Coronary artery (tissue), 2 donors: ENCODE data around the gene MTA1.
A peak's percentile ranks its signal among the peaks of the same experiment; 100 is the strongest.

ENCODE experiments used
- DNase-seq: peaks from one replicate; pipeline ENCODE4 v3.0.0-alpha.2; 2017; ENCODE audit warnings: low spot score
- H3K27ac ChIP-seq, 2 donors: fragments of 200-600 bp; sonication (generic); one replicate each; pipeline ENCODE4 v1.5.1; 2016 to 2019
- H3K4me3 ChIP-seq: fragments of 200-600 bp; sonication (generic); 2 replicates; pipeline ENCODE4 v1.5.1; 2016; ENCODE audit warnings: mild to moderate bottlenecking, moderate library complexity
- CTCF ChIP-seq: fragments of 200-600 bp; sonication (generic); IDR thresholded peaks from one replicate; pipeline ENCODE4 v1.5.1; 2019; ENCODE audit warnings: antibody characterized with exemption

The MTA1 gene

DNA sequence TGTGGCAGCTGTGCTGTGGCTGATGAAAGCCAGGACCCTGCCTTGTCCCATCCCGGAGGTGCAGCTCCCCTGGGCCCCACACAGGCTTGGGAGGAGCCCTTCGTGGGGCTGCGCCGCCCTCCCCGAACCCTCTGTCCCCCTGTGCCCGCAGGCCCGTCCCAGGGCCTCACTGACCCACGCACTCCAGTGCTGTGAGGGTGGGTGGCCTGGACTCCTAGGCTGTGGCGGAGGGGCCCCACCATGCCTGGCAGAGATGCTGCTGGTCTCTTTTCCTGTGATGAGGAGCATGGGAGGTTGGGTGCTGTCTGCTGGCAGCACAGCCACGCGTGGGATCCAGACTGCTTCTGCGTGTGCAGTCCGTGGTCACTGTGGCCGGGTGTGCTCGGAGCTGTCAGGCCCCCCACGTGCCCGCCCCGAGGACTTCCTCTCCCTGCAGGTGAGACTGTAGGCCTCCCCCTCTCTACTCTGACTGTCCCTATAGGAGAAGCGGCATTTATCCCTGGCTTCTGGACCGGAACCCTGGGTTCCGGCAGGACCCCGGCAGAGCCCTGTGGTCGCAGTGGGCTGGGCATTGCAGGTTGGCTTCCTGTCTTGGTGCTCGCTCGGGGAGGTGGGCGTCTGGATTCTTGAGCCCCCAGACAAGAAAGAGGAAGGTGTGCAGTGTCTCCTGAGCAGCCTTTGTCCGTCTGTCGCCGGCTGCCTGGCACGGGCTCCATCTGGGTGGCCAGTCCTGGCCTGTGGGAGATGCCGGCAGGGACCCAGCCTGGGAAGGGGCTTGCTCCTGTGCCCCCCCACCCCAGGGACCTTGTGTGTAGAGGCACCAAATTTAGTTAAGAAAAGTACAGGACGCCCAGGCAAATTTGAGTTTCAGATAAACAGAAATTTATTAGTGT lies 2.3 kb downstream of the MTA1 start:
- Histone ChIP-seq H3K4me3 (peak overlapping the region; percentile 95), H3K27ac (peak overlapping the region; percentile 25 to 91)
- no peak for DNase-seq
- TF ChIP-seq CTCF, result no peak

DNA sequence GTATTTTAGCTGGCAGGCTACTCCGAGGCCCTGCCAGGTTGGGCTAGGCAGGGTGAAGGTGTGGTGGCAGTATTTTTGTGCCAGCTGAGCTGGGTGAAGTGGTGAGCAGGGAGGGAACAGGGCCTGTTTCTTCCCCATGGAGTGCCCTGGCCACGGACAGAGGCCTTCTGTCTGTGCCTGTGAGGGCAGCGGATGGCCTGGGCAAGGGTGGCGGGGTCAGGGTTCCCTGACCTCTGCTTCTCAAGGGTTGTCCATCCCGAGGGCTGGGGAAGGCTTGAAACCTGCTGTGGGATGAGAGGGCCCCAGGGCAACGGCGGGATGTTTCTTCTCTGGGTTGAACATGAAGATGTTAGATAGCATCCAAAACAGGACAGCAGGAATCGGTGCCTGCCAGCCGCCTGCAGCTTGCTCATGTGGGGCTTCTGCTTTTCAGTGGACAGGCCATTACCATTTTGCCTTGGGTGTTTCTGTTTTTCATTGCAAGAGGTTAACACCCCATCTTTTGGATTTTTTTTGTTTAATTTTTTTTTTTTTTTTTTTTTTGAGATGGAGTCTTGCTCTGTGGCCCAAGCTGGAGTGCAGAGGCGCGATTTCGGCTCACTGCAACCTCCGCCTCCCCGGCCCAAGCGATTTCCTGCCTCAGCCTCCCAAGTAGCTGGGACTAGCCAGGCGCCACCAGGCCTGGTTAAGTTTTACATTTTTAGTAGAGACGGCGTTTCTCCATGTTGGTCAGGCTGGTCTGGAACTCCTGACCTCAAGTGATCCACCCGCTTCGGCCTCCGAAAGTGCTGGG lies 3.3 kb downstream of the MTA1 start:
- no peak for DNase-seq
- Histone ChIP-seq H3K4me3 (no peak overlapping the region), H3K27ac (peak overlapping the region in 1 of 2 donors; percentile 49)
- no peak for TF ChIP-seq CTCF

DNA sequence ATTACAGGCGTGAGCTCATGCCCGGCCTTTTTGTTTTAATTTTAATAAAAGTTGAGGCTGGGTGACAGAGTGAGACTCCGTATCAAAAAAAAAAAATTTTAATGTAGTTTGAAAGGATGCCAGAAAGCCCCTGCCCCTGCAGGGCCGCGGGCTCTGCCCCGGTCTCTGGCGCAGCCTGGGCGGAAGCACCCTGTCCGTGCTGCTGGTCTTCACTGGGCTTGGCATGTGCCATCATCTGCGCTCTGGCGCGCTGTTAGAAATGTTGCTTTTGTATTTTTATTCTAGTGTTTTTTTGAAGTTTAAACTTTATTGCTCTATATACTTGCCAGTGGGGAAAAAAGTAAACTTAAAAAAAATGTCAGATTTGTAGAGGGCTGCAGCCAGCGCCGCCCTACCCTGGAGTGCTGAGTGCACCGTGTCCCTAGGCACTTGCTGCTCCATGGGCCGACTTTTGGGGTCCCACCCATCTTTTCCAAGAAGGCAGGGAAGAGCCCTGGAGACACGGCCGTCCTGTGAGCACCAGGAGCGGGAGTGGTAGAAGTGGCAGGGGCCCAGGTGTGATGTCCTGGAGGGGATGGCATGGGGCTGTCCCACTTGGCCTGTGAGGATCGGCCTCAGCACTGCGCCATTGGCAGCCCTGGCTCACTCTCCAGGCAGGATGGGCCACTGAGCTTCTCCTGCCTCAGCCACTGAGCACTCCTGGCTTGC lies 4.0 kb downstream of the MTA1 start:
- no peak overlapping the region for H3K4me3 ChIP-seq
- TF ChIP-seq CTCF, result no peak
- no peak overlapping the region for H3K27ac ChIP-seq
- DNase-seq, result no peak

- Histone ChIP-seq H3K4me3 (no peak overlapping the region), H3K27ac (no peak overlapping the region)
- TF ChIP-seq CTCF, result no peak
- no peak for DNase-seq
Measured at GRCh38 chr14:105424861-105425260, 5.2 kb downstream of the MTA1 start.

DNA sequence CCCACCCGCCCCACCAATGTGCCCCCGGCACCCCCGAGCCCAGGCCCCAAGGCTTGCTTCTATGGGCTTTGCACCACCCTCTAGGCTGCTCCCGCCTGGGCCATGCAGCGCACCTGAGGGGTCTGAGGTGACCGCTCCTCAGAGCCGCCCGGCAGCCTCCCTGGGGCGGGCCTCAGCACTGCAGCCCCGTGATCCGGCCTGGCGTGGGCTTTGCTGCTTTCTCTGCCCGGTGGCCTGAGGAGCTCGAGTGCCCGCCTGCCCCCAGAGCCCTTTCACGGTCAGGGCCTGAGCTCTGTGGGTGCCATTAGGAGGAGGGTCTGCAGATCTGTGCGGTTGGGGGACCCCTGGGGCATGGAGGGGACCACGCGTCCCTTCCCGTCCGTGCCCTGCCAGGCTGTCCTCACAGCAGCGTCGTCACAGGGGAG lies 6.2 kb downstream of the MTA1 start:
- no peak for DNase-seq
- TF ChIP-seq CTCF, result no peak
- no peak overlapping the region for H3K27ac ChIP-seq

GRCh38 chr14:105426416-105427130 lies 6.9 kb downstream of the MTA1 start:
- H3K4me3 ChIP-seq, result no peak overlapping the region
- H3K27ac ChIP-seq, result no peak overlapping the region
- no peak for DNase-seq
- TF ChIP-seq CTCF, result no peak

More for the DNA sequence above, 6.2 kb downstream of the MTA1 start:
- H3K4me3 ChIP-seq, result no peak overlapping the region
